AG09319 (cell line): ENCODE data around the gene MOB3B.
"Not testable (repeated sequence)": the region's sequence is repeated elsewhere in the genome, so short reads cannot be mapped to it uniquely, and the experiment has no call there.

Experiments
- DNase-seq: peaks from one replicate; pipeline ENCODE4 v3.0.0-alpha.2; 2010; ENCODE audit warnings: low read depth; ENCODE audit errors: extremely low read depth
- CTCF ChIP-seq: IDR thresholded peaks from 2 replicates; pipeline ENCODE4 v1.5.1; 2011; ENCODE audit warnings: low read depth, mild to moderate bottlenecking, inconsistent platforms, low read length, moderate library complexity

The MOB3B gene

DNA sequence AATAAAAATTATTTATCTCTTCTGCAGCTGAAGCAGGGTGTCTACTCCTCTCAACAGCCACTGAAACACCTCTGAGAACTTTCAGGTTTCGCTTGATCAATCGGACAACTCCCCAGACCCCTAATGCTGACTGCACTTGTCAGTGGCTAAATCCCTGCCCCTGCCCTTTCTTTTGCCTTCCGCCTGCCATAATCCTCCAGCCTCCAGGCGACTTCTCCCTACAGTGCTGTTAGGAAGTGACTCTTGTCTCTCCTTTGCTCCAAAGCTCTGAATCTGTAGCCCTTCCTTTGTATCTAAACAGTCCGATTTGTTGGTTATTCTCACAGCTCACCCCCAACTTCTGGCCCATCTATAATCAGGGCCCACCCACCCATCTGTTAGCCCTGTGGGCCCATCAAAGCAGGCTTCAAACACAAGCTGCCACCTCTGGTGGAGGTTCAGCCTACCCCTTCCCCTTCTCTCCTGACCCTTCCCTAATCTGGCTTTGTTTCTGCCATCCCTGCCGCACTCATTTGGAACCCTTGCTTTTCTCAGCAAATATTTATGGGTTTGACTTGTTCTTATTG is 59.2 kb downstream of the MOB3B start:
- TF ChIP-seq CTCF = no peak
- DNase-seq = no peak

DNA sequence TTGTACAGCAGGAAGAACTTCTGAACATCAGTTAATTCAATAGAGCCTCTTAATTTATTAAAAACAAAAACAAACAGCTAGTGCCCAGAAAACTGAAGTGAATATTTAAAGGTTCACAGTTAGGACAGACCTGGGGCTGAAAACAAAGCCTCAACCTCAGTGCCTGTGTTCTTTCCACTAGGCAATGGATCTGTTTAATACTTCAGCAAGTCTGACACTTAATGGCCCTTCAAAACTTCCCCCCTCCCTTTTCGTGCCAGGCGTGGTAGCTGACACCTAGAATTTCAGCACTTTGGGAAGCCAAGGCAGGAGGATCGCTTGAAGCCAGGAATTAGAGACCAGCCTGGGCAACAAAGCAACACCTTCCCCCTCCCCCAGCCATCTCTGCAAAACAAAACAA is 60.1 kb downstream of the MOB3B start:
- no peak for TF ChIP-seq CTCF

DNA sequence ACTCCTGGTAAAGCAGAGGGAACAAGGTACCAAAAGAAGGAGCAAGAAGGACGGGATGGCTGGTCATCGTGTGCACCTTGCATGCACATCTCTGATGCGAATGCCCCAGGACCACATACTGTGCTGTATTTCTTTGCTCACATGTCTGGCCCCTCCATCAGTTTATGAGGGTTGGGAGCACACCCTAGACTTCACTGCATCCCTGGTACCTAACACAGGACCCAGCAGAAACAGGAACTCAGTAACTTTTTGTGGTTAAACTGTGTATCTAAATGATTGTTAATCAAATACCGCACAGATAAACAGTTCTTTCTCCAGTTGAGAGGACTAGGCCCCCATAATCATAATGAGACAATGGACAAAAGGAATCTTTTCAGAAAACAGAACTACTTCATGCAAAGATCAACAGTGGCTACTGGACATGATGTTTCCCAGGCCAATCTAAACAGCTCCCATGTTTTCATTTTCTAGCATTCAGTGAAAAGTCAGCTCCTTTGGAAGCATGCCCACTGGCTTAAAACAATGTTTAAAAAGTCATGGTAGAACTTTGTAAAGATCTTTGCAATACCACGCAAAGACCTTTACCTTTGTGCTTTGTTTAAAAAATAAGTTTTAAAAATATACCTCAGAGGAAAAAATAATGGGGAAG is 61.0 kb downstream of the MOB3B start:
- no peak for TF ChIP-seq CTCF
- DNase-seq = no peak

More for the DNA sequence above, 60.1 kb downstream of the MOB3B start:
- no peak for DNase-seq

- TF ChIP-seq CTCF = no peak
- DNase-seq = no peak
Measured at GRCh38 chr9:27468000-27468399, 61.6 kb downstream of the MOB3B start.

DNA sequence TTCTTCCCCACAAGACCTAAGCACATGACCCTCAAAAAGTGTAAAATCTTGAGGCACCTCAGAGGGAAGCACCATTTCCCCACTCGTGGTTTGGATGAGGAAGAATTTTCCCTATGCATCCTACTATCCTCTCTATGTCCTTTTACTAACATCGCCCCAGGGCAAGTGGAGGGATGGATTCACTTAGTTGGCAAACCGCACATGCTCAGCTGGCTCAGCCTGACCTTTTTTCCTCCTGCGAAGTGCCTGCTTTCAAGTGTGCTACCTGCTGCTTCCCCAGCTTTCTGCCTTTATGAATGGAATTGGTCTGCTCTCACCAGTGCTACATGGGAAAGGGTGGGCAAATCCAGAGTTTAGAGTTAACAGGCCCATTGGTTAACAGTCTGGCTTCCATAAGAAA is 62.1 kb downstream of the MOB3B start:
- no peak for TF ChIP-seq CTCF
- no peak for DNase-seq

DNA sequence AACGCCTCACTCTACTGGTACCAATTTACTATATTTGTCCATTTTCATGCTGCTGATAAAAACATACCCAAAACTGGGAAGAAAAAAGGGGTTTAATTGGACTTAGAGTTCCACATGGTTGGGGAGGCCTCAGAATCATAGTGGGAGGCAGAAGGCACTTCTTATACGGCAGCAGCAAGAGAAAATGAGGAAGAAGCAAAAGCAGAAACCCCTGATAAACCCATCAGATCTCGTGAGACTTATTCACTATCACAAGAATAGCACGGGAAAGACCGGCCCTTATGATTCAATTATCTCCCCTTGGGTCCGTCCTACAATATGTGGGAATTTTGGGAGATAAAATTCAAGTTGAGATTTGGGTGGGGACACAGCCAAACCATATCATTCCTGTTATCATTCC is 63.1 kb downstream of the MOB3B start:
- not testable (repeated sequence) for DNase-seq

- not testable (repeated sequence) for DNase-seq
Measured at GRCh38 chr9:27464950-27465349, 64.7 kb downstream of the MOB3B start.

DNA sequence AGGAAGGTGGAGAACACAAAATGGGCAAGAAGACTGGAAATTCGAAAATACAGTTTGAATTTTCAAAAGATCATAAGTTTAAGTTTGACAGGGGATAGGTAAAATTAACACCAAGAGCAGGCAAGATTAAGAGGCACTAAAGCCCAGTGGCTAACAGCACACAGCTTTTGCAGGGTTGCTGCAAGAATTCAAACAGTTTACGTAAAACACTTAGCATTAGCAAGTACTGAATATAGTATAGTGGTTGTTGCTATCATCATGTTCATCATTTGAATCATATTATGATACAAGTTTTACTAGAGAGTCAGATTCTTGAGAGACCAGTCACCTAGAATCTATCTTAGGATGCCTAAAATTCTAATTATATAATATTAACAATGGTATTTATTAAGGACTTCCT is 66.8 kb downstream of the MOB3B start:
- no peak for DNase-seq
- no peak for TF ChIP-seq CTCF
